ENCODE measurements around the gene LYZL2.
"Not testable (repeated sequence)": the region's sequence is repeated elsewhere in the genome, so short reads cannot be mapped to it uniquely, and the experiment has no call there.

Gene LYZL2

GRCh38 chr10:30637881-30638467 is 8.4 kb upstream of the LYZL2 start:
- no peak for DNase-seq

- DNase-seq, result no peak
These were observed 1.6 kb upstream of the LYZL2 start for GRCh38 chr10:30631188-30631587.

DNA sequence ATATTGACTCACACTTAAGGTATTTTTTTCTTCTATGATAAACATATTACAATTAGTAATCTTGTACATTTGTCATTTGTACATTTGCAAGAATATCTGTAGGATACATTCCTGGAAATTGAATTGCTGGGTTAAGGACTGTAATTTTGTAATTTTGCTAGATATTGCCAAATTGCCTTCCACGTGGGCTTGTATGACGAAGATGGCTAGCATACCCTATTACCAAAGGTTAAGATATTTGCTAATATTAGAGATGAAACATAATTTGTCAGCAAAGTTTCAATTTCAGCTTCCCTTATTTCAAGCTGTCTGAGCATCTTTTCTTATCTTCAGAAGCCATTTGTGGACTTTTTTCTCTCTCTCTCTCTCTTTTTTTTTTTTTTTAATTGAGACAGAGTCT is 1.0 kb upstream of the LYZL2 start:
- no peak for DNase-seq

GRCh38 chr10:30628576-30628975 is 977 bp downstream of the LYZL2 start:
- DNase-seq, result not testable (repeated sequence)

DNA sequence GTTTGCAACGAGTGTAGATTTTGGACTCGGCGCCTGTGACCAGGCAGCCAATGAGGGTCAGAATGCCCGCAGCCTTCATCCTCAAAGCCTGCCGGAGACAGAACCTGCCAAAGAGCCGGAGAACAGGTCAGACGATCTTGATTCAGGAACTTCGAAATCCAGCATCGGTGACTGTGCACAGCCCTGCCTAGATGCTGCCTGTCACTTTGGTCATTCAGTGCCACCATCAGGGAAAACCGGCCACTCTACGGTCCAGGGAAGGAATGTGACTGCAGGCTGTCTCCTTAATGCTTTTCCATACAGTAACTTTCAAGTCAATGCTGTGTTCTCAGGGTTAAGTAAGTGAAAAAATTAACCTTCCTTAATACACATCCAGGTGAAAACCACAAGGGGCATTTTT is 2.7 kb downstream of the LYZL2 start:
- not testable (repeated sequence) for DNase-seq

DNA sequence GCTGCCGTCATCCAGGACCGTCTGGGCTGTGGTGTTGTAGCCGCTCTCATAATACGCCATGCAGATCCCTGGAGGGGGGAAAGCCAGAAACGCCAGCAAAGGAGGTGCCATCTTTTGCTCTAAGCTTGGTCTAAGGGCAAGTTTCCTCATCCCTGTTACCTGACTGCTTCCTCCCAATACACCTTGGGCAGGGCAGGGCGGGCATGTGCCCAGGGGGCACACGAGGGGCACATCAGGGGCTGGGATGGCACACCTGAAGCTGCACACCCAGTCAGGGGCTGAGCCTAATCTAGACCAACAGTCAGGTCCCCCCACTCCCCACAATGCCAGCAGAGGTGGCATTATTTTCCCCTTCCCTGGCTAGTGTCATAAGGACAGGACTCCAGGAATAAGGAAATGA is 3.4 kb downstream of the LYZL2 start:
- not testable (repeated sequence) for DNase-seq

- no peak for DNase-seq
These were observed 4.5 kb downstream of the LYZL2 start for GRCh38 chr10:30625080-30625479.

DNA sequence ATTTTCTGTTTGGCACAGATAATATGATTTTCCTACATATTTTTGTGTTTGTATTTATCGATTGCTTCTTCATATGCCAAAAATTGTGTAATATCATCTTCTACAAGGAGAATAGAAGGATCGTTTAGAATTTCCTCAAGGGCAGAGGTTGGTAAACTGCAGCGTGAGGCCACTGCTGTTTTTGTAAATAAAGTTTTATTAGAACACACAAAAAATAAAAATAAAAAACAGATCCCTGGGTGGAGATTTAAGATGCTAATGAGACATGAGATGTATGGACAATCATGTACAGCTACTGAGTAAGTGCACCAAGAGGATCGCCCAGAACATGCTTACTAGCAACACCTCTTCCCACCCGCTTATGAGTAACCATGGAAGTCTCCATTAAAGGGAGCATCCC is 9.6 kb downstream of the LYZL2 start:
- DNase-seq, result no peak

GRCh38 chr10:30617070-30617469 is 12.5 kb downstream of the LYZL2 start:
- no peak for DNase-seq

DNA sequence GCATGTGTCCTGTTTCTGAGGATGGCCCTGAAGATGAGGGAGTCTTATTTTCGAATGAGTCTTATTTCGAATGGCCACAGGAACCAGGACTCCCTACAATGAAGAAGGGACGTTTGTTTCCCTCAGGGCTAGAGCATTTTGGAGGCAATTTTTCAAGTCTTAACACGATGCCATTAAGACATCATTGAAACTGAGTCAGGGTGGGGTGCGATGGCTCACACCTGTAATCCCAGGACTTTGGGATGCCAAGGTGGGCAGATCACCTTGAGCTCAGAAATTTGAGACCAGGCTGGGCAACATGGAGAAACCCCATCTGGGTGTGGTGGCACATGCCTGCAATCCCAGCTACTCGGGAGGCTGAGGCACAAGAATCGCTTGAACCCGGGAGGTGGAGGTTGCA is 18.5 kb downstream of the LYZL2 start:
- not testable (repeated sequence) for DNase-seq

DNA sequence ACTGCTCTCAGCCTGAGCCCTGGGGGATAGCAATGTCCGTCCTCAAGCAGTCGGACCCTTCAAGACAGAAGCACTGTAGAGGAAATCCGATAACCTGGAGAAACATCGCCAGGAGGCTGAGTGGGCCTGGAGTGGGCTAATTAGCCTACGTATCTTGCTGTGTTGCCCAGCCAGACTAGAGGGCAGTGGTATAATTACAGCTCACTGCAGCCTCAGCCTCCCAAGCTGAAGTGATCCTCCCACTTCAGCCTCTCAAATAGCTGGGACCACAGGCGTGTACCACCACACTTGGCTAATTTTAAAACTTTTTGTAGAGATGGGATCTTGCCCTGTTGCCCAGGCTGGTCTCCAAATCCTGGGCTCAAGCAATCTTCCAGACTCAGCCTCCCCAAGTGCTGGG is 21.7 kb downstream of the LYZL2 start:
- DNase-seq, result no peak

DNA sequence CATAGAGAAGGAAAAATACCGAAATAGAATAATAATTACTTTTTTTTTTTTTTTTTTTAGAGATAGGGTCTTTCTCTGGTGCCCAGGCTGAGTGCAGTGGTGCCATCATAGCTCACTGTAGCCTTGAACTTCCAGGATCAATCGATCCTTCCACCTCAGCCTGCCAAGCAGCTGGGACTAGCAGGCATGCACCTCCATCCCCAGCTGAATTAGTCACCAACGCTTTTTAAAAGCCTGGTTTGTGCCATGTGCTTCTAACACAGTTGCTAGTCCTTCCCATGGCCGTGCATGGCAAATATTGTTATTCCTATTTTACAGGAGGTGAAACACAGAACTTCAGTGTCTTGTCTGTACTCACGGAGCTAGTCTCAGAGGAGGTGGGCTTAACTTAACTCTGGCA is 23.2 kb downstream of the LYZL2 start:
- DNase-seq, result no peak

- not testable (repeated sequence) for DNase-seq
These were observed 24.0 kb downstream of the LYZL2 start for GRCh38 chr10:30605341-30606121.

DNA sequence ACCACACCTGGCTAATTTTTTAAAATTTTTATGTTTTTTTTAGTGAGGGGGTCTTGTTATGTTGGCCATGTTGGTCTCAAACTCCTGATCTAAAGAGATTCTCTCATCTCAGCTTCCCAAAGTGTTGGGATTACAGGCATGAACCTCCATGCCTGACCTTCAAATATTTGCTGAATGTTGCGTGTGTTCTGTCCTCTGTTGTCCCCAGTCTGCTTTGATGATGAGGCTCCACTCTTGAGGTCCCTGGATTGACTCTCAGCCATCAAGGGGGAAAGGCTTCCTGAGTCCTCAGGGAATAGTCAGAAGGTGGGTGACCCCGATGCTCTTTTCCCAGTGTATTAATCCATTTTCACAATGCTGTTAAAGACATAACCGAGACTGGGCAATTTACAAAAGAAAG is 26.0 kb downstream of the LYZL2 start:
- DNase-seq, result no peak

GRCh38 chr10:30602747-30603146 is 26.8 kb downstream of the LYZL2 start:
- no peak for DNase-seq

DNA sequence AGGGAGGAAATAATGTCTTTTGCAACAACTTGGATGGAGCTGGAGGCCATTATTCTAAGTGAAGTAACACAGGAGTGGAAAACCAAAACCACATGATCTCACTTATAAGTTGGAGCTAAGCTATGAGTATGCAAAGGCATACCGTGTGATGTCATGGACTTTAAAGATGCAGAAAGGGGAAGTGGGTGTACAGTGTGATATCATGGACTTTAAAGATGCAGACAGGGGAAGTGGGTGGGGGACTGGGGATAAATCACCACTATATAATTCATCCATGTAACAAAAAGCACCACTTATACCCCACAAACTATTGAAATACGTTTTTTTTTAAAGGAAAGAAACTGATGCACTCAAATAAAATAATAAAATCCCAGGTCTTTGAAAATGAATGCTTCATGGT is 29.5 kb downstream of the LYZL2 start:
- DNase-seq, result no peak

DNA sequence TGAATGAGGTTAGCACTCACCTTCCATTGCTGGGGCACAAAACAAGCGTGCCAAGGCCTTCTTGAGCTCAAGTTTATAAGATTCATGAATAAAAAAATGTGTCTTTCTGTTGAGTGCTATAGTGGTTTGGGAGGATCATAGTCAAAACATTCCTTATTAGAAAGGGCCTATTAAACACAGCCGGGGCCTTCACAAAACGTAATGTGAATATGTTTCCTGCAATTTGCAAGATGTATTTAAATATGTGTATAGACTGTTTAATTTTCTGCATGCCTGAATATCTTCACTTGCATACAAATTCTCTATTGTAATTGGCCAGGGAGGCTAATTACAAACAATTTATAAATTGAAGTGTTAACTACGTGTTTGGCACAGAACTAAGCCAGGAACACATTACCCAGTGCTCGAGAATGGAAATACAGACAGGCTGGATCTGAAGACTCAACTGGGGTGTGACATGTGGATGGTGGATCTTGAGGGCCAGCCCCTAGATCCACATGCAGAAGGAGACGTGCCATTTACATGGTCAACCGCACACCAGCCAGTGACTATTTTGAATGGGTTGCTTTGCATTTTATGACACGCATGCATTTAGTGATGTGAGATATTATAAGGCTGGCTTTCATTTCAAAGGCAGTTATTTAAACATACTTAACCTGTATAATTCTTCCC is 31.3 kb downstream of the LYZL2 start:
- no peak for DNase-seq

GRCh38 chr10:30597433-30597824 is 32.1 kb downstream of the LYZL2 start:
- DNase-seq, result not testable (repeated sequence)

DNA sequence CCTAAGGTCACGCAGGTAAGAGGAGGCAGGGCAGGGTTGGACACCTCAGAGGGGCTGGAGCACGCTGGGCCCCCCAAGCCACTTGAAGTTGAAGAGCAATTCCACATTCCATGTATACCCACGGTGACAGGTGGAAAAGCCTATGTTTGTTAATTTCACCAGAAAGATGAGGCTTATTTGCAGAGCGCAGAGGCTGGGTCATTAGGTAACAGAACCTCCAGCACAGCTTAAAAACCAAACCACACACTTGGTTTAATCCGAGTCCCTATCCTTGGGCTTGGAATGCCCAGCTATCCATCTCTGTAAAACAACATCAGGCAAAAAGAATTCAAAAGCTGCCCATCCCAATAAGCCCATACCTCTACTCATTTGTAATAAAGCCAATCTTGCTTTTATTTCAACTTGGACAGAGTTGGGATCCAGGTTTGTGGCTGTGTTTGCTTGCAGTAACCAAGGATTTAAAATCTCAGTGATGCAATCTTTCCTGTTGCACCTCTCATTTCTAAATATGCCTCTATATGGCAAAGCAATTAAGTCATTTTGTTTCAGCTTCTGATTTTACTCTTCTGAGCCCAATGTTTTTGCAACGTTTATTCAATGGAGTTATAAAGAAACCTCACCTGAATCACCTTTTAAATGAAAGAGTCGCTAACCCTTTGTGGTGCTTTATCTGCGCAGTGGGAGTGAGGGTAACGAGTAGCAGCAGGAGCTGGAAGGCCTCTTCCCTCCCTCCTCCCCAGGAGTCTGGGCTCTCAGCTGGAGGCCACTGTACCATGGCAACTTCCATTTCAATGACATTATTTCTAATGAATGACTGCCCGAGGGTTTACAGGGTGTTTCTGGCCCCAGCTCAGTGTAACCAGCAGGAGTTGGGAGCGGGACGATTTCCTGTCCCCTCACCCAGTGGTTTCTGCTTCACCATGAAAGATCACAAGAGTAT is 32.8 kb downstream of the LYZL2 start:
- not testable (repeated sequence) for DNase-seq

DNA sequence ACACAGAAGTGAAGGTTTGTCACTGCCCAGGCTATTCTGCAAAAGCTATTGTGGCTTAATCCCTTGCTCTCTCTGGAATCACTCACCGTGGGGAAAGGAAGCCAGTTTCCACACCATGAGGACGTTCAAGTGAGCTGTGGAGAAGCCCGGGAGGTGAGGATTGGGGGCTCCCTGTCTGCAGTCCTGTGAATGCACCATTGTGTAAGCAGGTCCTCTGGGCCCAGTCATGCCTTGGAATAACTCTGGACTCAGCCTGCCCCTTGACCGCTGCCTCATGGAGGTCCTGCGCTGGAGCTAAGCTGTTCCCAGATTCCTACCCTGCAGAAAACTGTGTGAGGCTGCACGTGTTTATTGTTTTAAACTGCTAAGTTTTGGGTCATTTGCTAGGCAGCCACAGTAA is 33.5 kb downstream of the LYZL2 start:
- no peak for DNase-seq

DNA sequence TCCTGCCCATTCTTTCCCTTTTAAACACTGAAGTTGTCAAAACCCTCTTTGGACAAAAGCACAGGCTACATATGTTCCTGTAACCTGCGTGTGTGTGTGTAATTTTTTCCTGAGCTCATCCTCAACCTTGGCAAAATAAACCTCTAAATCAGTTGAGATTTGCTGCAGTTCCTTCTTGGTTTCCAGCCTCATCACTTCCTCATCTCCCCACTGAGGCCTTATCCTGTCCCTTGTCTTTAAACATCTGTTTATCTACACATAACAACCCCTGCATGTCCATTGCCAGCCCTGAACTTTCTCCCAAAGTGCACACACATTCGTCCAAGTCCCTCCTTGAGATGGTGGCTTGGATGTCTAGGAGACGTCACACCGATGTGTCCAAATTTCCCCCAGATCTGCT is 35.5 kb downstream of the LYZL2 start:
- DNase-seq, result no peak

GRCh38 chr10:30592770-30593169 is 36.8 kb downstream of the LYZL2 start:
- not testable (repeated sequence) for DNase-seq

GRCh38 chr10:30591249-30591670 is 38.3 kb downstream of the LYZL2 start:
- DNase-seq, result peak; percentile 34

All from T-helper 9 cell (primary cell).